Renal pelvis (tissue), 4 donors: ENCODE measurements around the gene SLC45A1. TPM values are rescaled to one million over a fixed set of nuclear protein-coding genes. Genes with fewer than 3 reads are reported as not detected.

Source experiments
- DNase-seq: peaks from one replicate; pipeline ENCODE4 v3.0.0-alpha.2; 2013
- polyA plus RNA-seq, 3 donors: library from polyadenylated mRNA; unstranded; fragments of 120-200 nt; gene quantifications; one replicate each; pipeline ENCODE4 v1.2.1, GENCODE V29; 2013; ENCODE audit not compliant: insufficient read length in 3 of 3

Gene SLC45A1
- polyA plus RNA-seq, 3 donors = 4.0 to 4.3 (median 4.0) TPM

DNA sequence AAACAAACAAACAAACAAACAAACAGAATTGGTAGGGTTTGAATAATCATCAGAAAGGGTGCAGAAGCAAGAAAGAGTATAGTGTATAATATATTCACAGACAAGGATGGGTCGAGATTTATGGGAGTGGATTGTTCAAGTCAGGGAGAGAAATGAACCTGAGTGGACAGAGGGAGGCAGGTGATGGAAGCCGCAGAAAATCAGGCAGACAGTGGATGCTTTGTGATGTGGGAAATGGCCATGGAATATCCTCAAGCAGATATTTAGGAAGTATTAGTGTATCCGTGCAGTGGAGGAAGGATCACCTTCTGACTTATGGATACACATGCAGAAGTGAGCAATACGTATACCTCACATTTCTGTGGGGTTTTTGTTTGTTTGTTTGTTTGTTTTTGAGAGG lies 14.0 kb upstream of the SLC45A1 start:
- no peak for DNase-seq

DNA sequence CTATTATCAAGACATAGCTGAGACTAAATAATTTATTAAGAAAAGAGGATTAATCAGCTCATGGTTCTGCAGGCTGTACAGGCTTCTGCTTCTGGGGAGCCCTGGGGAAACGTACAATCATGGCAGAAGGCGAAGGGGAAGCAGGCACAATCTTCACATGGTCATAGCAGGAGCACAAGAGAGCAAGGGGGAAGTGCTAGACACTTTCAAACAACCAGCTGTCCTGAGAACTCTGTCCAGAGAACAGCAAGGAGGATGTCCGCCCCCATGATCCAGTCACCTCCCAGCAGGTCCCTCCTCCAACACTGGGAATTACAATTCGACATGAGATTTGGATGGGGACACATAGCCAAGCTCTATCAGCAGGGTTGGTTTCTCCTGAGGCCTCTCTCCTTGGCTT lies 10.3 kb upstream of the SLC45A1 start:
- DNase-seq = no peak

DNA sequence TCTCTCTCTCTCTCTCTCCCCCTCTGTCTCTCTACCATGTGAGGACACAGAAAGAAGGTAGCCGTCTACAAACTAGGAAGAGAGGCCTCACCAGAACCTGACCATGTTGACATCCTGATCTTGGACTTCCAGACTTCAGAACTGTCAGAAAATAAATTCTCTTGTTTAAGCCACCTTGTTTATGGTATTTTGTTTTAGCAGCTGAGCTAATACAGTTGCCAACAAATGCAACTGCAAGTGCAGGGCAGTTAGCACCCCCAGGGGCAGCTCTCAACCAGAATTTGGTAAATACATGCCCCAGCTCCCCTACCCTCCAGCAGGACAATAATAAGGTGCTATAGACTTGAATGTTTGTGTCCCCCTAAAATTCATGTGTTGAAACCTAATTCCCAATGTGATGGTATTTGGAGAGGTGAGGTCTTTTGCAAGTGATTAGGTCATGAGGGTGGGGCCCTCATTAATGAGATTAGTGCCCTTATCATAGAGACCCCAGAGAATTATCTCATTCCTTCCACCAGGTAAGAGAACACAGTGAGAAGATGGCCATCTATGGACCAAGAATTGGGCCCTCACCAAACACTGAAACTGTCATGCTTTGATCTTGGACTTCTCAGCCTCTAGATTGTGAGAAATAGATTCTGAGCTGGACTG lies 6.7 kb upstream of the SLC45A1 start:
- no peak for DNase-seq

DNA sequence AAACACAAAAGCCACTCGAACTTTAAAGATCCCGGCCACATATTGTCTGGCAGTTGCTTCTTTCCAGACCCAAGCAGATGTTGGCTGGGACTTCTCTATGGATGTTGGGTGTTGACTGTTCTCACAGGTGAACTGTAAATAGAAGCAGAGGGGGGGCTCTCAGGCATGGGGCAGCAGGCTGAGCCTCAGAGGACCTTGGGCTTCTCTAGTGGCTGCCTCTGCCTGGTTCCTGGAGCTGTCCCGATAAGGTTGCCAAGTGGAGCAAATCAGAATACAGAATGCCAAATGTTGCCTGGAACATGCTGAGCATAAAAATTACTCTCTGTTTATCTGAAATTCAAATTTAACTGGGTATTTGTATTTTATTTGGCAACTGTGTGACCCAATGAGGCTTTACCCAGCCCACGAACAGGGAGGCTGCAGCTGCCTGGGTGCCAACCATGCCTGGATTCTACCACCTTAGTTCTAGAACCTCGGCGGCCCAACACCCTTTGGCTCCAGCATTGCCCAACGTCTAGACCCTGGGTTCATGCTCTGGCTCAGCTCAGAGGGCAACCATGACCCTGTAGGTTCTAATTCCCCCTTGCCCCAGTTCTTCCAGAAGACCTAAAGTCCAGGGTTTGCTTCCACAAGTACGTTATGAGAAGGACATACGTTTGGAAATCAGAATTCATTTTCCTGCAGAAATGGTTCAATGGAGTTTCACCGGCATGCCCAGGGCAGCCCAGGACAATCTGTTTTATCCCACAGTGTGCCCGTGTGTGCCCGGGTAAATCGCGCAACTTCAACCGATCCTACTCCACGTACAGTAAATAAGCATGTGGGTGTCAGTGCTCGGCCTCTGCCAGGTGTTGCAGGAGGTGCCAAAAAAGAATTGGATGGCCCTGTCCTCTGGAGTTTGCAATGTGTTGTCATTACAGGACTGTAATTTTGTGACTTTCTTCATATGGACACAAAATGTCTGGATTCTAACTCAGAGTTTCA lies 5.4 kb upstream of the SLC45A1 start:
- DNase-seq = no peak

DNA sequence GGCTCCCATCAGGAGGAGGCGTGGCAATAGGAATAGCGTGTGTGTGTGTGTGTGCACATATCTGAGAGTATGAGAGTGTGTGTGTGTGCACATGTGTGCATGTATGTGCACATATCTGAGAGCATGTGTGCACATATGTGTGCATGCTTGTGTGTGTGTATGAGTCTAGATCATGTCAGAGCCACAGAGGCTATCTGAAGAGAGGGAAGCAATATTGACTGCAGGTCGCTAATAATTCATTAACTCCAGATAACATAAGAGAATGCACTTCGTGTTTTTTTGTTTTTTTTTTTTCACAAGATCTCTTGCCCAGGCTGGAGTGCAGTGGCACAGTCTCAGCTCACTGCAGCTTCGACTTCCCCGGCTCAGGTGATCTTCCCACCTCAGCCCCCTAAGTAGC lies 4.7 kb upstream of the SLC45A1 start:
- DNase-seq = no peak

DNA sequence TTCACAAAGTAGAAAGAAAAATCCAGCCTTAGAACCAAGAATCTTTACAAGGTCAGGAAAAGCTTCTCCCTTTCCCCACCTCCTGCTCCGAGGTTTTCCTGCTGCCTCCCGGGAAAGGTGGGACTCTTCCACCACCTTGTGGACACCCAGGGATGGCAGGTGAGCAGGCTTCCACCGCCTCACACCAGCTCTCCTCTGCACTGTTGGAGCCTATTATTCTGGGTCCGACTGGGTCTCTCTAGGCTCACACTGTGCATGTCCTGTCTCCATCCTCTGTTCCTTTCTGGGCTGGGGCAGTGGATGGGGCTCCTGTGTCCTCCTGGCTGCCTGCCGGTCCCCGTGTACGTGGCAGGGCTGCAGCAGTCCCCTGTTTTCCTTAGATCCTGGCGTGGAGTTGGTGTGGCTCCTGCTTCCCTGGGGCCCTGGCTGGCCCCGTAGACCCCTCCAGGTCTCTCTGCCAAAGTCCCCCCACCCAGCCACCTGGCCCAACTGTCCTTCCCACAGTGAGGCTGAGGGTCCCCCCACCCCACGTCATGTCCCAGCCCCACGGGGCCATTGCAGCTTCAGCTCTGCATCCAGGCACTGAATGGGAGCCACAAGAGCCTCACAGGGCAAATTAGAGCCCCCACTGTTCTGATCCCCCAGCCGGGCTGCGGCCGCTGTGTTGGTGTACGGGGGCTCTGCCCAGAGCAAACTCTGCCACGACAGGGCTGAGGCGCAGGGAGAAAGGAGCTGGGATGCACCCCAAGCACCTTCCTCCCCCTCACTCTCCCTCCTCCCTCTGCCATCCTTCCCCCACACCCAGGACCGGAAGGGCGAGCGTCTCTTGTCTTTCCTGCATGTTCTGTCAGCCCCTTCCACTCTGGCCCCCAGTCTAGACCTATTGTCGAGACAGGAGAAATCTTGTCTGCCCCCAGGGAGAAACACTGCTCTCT lies 3.3 kb upstream of the SLC45A1 start:
- peak; percentile 76 for DNase-seq

DNA sequence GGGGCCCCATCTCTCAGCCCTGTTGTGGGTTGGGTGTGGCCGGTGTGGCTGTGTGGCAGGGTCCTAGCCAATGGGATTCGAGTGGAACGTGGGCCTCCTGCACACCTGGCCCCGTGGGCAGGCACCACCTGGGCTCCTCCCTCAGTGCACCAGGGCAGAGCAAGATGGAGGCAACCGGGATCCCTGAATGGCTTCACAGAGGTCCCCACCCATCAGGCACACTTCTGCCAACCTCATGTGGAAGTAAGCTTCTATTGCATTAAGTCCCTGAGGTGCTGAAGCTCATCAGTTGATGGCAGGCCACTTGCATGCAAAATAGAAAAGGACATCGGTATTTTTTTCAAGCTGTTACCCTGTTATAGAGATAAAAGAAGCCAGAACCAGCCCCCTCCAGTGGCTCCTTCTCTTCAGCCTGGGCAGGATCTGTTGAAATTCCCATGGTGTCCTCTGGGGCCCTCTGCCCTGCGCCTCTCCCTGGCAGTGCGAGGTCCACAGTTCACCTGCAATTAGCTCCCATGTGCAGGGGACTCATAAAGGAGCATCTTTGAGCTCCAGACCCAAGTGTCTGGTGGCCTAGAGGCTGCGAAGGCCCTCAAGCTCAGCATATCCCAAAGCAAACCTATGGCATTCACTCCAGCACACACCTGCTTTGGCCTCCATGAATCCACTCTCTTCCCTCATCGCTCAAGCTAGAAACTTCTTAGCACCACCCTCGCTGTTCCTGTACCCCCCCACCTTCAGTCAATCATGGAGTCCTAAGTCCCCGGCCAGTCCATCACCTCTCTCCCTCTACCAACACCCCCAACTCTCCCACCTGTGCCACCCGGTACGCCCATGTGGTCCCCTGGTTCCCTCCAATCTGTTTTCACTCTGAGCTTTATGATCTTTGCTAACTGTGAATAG lies 2.1 kb upstream of the SLC45A1 start:
- DNase-seq = no peak

DNA sequence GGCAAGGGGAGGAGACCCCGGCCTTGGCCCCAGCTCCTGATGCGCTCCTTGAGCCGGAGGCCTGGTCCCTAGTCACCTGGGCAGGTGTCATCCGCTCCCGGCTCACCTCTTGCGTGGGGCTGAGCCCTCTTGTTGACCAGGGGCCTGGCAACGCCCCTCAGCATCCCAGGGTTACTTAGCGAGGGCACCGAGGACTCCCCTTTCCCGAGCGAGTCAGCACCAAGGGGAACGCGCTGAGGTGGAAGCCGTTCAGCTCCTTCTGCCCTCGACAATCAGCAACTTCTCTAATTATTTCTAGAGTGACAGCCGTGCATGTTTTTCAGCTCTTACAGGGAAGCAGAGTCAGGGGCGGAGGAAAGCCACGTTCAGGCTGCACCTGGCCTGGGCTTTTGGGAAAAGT lies 522 bp downstream of the SLC45A1 start:
- DNase-seq = no peak

DNA sequence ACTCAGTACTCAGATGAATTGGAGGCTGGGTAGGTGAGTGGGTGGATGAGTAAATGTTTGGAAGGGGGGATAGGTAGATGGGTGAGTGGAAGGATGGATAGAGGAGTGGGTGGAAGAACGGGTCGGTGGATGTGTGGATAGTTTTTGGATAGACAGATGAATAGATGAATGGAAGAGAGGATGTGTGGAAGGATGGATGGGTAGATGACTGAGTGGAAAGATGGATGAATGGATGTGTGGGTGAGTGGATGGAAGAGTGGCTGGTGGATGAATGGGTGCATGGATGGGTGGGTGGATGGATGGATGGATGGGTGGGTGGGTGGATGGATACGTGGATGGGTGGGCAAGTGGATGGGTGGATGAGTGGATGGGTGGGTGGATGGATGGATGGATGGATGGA lies 3.7 kb downstream of the SLC45A1 start:
- DNase-seq = no peak

DNA sequence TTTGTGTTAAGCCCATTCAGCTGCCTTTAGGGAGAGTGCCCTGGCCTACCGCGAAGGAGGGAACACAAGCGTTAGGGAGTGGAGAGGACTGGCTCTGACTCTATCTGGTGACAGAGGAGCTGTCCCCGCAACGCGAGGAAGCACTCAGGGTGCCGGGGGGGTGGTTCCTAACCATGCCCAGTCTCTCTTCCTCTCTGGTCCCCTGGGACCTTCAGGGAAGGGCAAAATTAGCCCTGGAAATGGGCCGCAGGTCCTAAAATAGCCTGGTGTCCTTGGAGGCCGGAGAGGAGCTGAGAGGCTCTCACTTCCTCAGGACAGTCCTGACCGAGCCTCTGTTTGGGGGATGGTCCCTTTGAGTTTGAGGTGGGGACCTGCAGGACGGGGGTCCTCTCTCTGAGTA lies 5.8 kb downstream of the SLC45A1 start:
- no peak for DNase-seq

DNA sequence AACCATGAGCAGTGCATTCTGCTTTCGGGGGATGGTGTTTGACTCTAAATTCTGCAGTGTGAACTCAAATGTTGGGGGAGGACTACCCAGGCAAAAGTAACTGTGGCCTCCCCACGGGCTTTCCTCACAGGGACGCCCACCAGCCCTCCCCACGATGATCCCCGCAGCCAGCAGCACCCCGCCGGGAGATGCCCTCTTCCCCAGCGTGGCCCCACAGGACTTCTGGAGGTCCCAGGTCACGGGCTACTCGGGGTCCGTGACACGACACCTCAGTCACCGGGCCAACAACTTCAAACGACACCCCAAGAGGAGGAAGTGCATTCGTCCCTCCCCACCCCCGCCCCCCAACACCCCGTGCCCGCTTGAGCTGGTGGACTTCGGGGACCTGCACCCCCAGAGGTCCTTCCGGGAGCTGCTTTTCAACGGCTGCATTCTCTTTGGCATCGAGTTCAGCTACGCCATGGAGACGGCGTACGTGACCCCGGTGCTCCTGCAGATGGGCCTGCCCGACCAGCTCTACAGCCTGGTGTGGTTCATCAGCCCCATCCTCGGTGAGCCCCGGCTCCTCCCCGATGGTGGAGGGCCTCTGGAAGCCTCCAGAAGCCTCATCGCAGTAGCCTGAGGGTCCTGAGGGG lies 6.4 kb downstream of the SLC45A1 start:
- DNase-seq = no peak

DNA sequence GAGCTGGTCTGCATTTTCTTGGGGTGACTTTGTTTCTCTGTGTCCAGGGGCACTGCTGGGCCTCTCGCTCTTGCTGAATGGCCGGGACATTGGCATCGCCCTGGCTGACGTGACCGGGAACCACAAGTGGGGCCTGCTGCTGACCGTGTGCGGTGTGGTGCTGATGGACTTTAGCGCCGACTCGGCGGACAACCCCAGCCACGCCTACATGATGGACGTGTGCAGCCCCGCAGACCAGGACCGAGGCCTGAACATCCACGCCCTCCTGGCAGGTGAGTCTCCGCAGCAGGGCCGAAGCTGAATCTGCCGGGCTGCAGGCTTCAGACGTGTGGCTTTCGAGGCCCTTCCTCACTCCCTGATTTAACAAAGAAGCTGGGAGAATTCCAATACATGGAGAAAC lies 7.9 kb downstream of the SLC45A1 start:
- DNase-seq = no peak

DNA sequence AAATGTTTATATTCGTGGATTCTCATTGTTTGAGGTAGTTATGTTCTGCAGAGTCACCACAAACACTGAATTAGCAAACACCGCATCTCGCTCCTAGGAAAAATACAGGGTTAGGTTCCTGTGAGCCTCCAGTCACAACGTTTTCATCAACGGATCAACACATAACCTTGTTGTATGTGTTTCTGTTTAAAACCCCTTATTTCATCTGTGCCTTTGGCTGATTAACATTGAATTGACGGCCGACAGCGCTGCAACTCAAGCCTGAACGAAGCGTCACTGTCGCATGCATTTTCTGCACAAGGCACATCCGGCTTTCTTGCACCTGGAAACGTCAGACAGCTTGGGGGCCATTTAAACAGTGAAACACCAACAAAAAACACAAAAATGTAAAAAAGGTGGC lies 8.4 kb downstream of the SLC45A1 start:
- DNase-seq = no peak

DNA sequence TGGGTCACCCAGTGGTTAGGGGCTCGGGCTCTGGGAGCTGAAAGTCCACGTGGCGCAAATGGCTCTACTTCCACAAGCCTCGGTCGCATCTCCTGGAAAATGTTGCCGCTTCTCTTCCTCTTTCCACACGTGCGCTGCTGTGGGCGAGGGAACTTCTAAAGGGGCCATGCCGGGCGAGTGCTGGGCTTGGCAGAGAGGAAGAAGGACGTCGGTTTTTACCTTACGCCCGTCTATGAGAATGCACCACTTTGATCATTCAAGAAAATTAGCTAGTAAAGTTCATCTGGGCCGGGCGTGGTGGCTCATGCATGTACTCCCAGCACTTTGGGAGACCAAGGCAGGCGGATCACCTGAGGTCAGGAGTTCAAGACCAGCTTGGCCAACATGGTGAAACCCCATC lies 10.4 kb downstream of the SLC45A1 start:
- DNase-seq = no peak

DNA sequence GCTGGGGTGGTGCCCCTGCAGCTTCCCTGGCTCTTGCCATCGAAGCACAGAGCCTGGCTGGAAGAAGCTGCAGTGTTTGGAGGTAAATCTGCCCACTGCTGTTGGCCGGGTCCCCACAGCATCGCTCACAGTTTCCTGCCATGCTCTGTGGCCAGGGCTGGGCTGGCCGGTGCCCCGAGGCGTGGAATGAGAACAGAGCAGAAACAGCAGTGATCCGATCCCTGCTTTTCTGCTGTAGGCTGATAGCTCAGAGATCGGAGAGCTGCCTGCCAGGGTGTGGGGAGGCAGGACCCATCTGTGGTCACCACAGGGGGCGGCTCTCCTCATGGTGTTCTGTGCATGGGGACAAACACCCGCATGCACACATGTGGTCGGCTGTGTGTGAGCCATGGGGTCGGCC lies 11.5 kb downstream of the SLC45A1 start:
- DNase-seq = no peak

DNA sequence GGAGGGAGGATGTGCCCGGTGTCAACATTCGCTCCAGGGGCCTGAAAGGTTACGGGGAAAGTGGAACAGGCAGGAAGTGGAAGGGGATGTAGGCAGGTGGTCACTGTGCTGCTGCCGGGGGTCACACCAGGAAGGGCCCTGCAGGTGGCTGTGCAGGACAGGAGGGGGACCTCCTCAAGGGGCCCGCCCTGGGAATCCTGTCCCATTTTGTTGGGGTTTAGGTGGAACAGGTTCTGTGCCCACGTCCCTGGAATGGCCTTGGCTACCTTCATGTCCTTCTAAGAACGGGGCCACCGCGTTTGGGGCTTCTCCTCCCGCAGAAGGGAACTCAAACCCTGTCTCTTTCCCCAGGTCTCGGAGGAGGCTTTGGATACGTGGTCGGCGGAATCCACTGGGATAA lies 11.9 kb downstream of the SLC45A1 start:
- DNase-seq = no peak

DNA sequence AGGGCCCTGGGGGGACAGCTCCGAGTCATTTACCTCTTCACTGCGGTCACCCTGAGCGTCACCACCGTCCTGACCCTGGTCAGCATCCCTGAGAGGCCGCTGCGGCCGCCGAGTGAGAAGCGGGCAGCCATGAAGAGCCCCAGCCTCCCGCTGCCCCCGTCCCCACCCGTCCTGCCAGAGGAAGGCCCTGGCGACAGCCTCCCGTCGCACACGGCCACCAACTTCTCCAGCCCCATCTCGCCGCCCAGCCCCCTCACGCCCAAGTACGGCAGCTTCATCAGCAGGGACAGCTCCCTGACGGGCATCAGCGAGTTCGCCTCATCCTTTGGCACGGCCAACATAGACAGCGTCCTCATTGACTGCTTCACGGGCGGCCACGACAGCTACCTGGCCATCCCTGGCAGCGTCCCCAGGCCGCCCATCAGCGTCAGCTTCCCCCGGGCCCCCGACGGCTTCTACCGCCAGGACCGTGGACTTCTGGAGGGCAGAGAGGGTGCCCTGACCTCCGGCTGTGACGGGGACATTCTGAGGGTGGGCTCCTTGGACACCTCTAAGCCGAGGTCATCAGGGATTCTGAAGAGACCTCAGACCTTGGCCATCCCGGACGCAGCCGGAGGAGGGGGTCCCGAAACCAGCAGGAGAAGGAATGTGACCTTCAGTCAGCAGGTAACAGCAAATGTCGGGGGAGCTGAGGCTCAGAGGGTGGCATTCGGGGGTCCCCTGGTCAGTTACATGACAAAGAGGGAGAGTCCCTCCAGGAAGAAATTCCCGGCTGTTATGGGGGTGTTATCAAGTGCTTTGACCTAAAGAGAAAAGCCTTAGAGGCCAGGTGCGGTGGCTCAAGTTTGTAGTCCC lies 12.6 kb downstream of the SLC45A1 start:
- no peak for DNase-seq

DNA sequence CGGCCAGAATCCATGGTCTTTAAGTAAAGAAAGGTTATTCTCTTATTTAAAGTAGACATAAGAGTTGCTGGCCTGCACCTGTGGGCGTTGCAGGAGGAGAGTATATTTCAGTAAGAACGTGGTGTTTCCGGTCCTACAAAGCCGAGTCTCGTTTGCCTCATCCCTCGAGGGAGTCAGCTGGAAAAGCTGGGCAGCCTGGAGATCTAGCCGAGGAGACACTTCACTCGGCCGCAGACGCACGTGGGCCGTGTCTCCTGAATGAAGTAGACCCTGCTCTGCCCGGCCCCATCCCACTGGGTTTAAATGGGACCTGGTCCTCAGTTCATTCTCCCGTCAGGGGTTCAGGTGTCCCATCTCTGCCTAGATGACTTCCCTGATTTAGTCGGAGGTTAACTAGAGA lies 14.9 kb downstream of the SLC45A1 start:
- no peak for DNase-seq

DNA sequence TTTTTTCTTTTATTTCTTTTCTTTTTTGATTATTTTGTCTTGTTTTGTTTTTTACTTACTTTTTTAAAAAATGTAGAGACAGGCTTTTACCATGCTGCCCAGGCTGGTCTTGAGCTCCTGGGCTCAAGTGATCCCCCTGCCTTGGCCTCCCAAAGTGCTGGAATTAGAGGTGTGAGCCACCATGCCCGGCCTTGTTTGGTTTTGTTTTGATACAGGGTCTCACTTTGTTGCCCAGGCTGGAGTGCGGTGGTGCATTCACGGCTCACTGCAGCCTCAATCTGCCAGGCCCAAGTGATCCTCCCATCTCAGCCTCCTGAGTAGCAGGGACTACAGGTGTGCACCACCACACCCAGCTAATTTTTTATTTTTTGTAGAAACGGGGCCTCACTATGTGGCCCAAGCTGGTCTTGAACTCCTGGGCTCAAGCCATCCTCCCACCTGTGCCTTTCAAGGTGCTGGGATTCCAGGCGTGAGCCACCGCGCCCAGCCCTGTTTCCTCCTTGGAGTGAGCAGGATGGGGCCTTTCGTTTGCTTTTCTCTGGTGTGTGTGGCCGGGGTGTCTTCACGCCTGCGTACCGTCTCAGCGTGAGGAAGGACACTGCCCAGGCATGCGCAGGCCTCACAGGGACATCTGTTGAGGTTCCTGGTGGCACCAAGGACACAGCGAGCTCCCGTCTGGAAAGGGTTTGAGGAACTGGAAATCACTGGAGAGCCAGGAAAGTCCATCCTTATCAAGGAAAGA lies 15.5 kb downstream of the SLC45A1 start:
- no peak for DNase-seq
